ENCODE measurements around the gene ABL1.

ABL1 gene

GRCh38 chr9:130933114-130934046 lies 98.3 kb downstream of the ABL1 start:
- no peak for DNase-seq (ENCODE audit: low spot score)

GRCh38 chr9:130934246-130934645 lies 99.2 kb downstream of the ABL1 start:
- no peak for DNase-seq (ENCODE audit: low spot score)

- DNase-seq (ENCODE audit: low spot score) = no peak
Observed at GRCh38 chr9:130934702-130935647, 99.9 kb downstream of the ABL1 start.

GRCh38 chr9:130935648-130936271 lies 100.7 kb downstream of the ABL1 start:
- DNase-seq (ENCODE audit: low spot score) = no peak

GRCh38 chr9:130936285-130937117 lies 101.4 kb downstream of the ABL1 start:
- DNase-seq (ENCODE audit: low spot score) = no peak

Measured in D341Med (cell line).